Choroid plexus epithelial cell (primary cell): Measurements from ENCODE around the gene ZGPAT.

Source experiments
- DNase-seq: peaks from one replicate; pipeline ENCODE4 v3.0.0-alpha.2; 2010; ENCODE audit warnings: low read depth
- H3K4me3 ChIP-seq: 2 replicates; pipeline ENCODE4 v1.5.1; 2011; ENCODE audit warnings: low read depth, mild to moderate bottlenecking, control low read depth, low read length, moderate library complexity
- CTCF ChIP-seq: conservative IDR thresholded peaks from 2 replicates; pipeline ENCODE4 v1.5.1; 2011; ENCODE audit warnings: low read depth, mild to moderate bottlenecking, control low read depth, inconsistent platforms, low read length, moderate library complexity

Gene ZGPAT

GRCh38 chr20:63737945-63738686 lies 30.3 kb downstream of the ZGPAT start:
- no peak for TF ChIP-seq CTCF
- no peak for DNase-seq
- no peak overlapping the region for H3K4me3 ChIP-seq

- peak overlapping the region; percentile 52 for H3K4me3 ChIP-seq
- TF ChIP-seq CTCF: no peak
- peak; percentile 30 for DNase-seq
These were observed 30.9 kb downstream of the ZGPAT start for GRCh38 chr20:63738687-63739129.

- TF ChIP-seq CTCF: no peak
- peak within 1 kb of the TSS; percentile 69 for H3K4me3 ChIP-seq
- peak; percentile 71 for DNase-seq
These were observed 31.6 kb downstream of the ZGPAT start, which contains the start of gene SLC2A4RG for GRCh38 chr20:63739130-63740069. TSS of gene SLC2A4RG (plus strand) at chr20:63739776. CDS start at chr20:63739913, 137 bp downstream.

GRCh38 chr20:63740070-63740626 lies 32.3 kb downstream of the ZGPAT start:
- peak; percentile 31 for DNase-seq
- TF ChIP-seq CTCF: no peak
- H3K4me3 ChIP-seq: peak overlapping the region; percentile 69

- peak; percentile 91 for DNase-seq
- peak overlapping the region; percentile 69 for H3K4me3 ChIP-seq
- peak; percentile 42 for TF ChIP-seq CTCF
These were observed 33.0 kb downstream of the ZGPAT start for GRCh38 chr20:63740627-63741353.

- DNase-seq: no peak
- peak overlapping the region; percentile 69 for H3K4me3 ChIP-seq
- TF ChIP-seq CTCF: no peak
These were observed 33.5 kb downstream of the ZGPAT start for GRCh38 chr20:63741354-63741675.
